Activated CD8-positive, alpha-beta T cell treated with anti-CD3 and anti-CD28 coated beads for 36 hours (primary cell): ENCODE data around the gene ZFHX3. TPM values are rescaled to one million over a fixed set of nuclear protein-coding genes. Genes with fewer than 3 reads are reported as not detected.

Source experiments
- ATAC-seq: fragments of 200-7000 bp; cut with Tn5 transposase; one replicate; pipeline ENCODE4 v1.10.0; 2021; ENCODE audit warnings: mild to moderate bottlenecking, moderate library complexity
- CTCF ChIA-PET: fragments of 350-600 bp; sonication (Branson Sonifier 250); formaldehyde crosslinking; loops from one replicate; lab custom pipeline; 2021; ENCODE audit warnings: antibody characterized with exemption; lab: Charles Lee
- POLR2A ChIA-PET: fragments of 350-600 bp; sonication (Branson Sonifier 250); formaldehyde crosslinking; loops from one replicate; lab custom pipeline; 2021; ENCODE audit warnings: antibody characterized with exemption; lab: Charles Lee
- DNase-seq: peaks from one replicate; pipeline ENCODE4 v3.0.0-alpha.2; 2020
- H3K27ac Mint-ChIP-seq: one replicate; pipeline ENCODE4 v1.8.0; 2021; ENCODE audit warnings: mild to moderate bottlenecking, mixed read lengths
- H3K27me3 Mint-ChIP-seq: one replicate; pipeline ENCODE4 v1.8.0; 2021; ENCODE audit warnings: mixed read lengths
- H3K36me3 Mint-ChIP-seq: one replicate; pipeline ENCODE4 v1.8.0; 2021; ENCODE audit warnings: low read depth, mixed read lengths
- H3K4me1 Mint-ChIP-seq: one replicate; pipeline ENCODE4 v1.8.0; 2021; ENCODE audit warnings: low read depth, mixed read lengths
- H3K4me3 Mint-ChIP-seq: one replicate; pipeline ENCODE4 v1.8.0; 2021; ENCODE audit warnings: mild to moderate bottlenecking, moderate library complexity, mixed read lengths
- H3K9me3 Mint-ChIP-seq: one replicate; pipeline ENCODE4 v1.8.0; 2021; ENCODE audit warnings: mixed read lengths
- CTCF ChIP-seq: fragments of 200-600 bp; IDR thresholded peaks from one replicate; pipeline ENCODE4 v1.8.0; 2022; ENCODE audit warnings: antibody characterized with exemption, mild to moderate bottlenecking
- intact Hi-C: fragments of 100-400 bp; cut with micrococcal nuclease; formaldehyde crosslinking; loops from one replicate; pipeline ENCODE4 v1.10.0; 2022
- total RNA-seq, 2 experiments: library from RNA; stranded (reverse); gene quantifications; one replicate each; pipeline ENCODE4 v1.2.3, GENCODE V29; 2021

Gene ZFHX3
- total RNA-seq, 2 experiments from 2014 or later: 0.16 to 0.25 TPM

DNA sequence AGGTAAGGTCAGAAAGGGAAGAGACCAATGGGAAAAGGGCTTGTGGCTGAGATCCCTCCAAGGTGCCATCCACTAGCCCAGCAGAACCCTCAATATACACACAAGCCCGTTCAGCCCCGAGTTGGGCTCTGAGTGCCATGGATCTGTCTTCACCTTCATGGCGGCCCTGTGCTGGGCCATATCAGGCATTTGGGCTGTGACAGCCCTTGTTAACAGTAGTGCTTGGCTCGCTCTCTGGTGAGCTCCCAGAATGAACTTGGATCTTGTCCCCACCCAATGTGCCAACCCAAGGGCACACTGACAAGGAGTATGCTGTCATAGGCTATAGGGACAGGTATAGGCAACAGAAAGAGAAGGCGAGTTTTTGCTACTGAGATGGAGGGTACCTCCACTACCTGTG is 182.7 kb downstream of the ZFHX3 start:
- TF ChIP-seq CTCF: no peak
- Mint-ChIP-seq H3K4me3 (no peak overlapping the region), H3K9me3 (no peaks in the 10 kb centered on the region), H3K27me3 (no peaks in the 10 kb centered on the region), H3K36me3 (no peaks in the 10 kb centered on the region), H3K4me1 (no peaks in the 10 kb centered on the region), H3K27ac (no peak overlapping the region)
- ChIA-PET CTCF (no interaction called here), POLR2A (interaction anchor here (0.6 kb wide), 1 partner anchor 59 kb away, joined by 3 read pairs; no protein-coding TSS in a partner anchor)
- no peak for ATAC-seq
- intact Hi-C loops: no loop called here
- no peak for DNase-seq

DNA sequence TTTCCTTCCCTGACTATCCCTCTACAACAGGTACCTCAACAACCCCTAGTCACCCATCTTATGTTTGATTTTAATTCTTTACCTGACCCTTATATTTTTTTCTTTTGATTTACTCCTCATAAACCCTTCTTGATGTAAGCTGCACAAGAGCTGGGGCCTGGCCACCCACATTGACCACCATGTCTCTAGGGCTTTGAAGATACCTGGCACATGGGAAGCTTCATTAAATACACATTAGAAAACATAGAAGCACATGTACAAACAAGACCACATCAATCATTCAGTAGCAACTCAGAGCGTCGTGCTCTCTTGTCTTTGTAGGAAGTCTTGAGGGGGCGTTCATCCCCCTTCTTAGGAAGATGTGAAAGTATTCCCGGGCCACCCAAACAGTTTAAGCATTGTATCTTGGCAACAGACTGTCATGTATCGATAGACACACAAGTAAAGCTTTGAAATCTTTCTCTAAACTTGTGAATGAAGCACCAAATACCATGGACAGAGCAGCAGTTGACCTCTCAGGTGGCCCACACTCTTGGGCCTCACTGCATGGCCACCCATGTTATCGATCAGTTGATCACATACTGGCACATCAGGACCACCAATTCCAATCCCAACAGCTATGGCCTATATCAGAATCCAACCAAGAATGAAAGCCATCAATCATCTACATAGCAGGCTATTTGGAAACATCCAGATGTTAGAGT is 183.6 kb downstream of the ZFHX3 start:
- intact Hi-C loops: no loop called here

GRCh38 chr16:72862090-72862489 is 185.8 kb downstream of the ZFHX3 start:
- H3K27me3 Mint-ChIP-seq: no peaks in the 10 kb centered on the region
- H3K4me3 Mint-ChIP-seq: no peak overlapping the region
- intact Hi-C loops: no loop called here
- CTCF ChIA-PET: interaction anchor here (1.6 kb wide), 1 partner anchor 30 kb away, joined by 3 read pairs; no protein-coding TSS in a partner anchor
- no peaks in the 10 kb centered on the region for H3K4me1 Mint-ChIP-seq
- H3K27ac Mint-ChIP-seq: no peak overlapping the region
- POLR2A ChIA-PET: no interaction called here
- no peak for ATAC-seq
- H3K36me3 Mint-ChIP-seq: no peaks in the 10 kb centered on the region
- no peak for DNase-seq
- no peak for TF ChIP-seq CTCF
- H3K9me3 Mint-ChIP-seq: no peaks in the 10 kb centered on the region

More for the DNA sequence above, 183.6 kb downstream of the ZFHX3 start:
- no peak overlapping the region for H3K27ac Mint-ChIP-seq
- no peaks in the 10 kb centered on the region for H3K9me3 Mint-ChIP-seq
- no peak for TF ChIP-seq CTCF
- no peak for ATAC-seq
- ChIA-PET POLR2A (no interaction called here), CTCF (no interaction called here)
- no peaks in the 10 kb centered on the region for H3K36me3 Mint-ChIP-seq
- DNase-seq: no peak
- H3K4me3 Mint-ChIP-seq: no peak overlapping the region
- no peaks in the 10 kb centered on the region for H3K4me1 Mint-ChIP-seq
- no peaks in the 10 kb centered on the region for H3K27me3 Mint-ChIP-seq

DNA sequence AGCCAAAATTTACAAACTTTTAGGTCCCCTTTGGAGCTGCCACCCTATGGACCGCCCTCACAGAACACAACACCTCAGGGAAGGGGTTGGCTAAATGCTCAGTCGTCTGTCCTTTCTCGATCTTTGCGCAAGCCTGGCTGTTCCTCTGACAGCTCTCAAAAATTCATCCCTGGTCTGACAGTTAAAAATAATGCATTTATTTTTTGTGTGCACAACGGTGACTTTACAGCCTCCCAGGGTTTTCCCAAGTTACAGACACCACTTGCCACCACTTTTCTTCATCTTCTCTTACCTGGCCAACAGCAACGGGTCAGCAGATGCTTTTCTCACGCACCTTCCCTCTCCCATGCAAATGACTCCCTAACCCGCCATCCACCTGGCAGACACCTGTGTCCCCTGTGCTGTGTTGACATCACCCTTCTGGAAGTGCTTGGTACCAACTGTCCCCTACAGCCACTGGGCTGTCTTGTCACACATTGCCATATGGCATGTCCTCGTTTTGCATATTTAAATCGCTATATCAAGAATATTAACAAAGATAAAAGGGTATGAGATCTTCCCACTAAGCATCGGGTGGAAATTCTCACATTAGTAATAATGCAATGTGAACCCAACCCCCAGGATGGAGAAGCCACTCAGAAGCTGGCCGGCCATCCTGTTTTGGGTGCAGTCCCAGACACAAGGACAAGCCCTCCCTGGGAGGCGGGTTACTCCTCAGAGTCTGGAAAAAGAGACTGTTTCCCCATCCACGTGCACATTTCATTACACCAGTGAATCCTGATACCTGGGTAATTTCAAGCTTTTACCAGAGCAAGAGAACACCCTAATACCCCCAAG is 187.0 kb downstream of the ZFHX3 start:
- no peaks in the 10 kb centered on the region for H3K4me1 Mint-ChIP-seq
- ChIA-PET POLR2A (no interaction called here), CTCF (interaction anchor here (2.4 kb wide), 1 partner anchor 29 kb away, joined by 12 read pairs; no protein-coding TSS in a partner anchor)
- ATAC-seq: no peak
- no peaks in the 10 kb centered on the region for H3K9me3 Mint-ChIP-seq
- no peak for DNase-seq
- intact Hi-C loops: no loop called here
- H3K27ac Mint-ChIP-seq: no peak overlapping the region
- no peaks in the 10 kb centered on the region for H3K36me3 Mint-ChIP-seq
- H3K4me3 Mint-ChIP-seq: no peak overlapping the region
- no peaks in the 10 kb centered on the region for H3K27me3 Mint-ChIP-seq
- no peak for TF ChIP-seq CTCF

DNA sequence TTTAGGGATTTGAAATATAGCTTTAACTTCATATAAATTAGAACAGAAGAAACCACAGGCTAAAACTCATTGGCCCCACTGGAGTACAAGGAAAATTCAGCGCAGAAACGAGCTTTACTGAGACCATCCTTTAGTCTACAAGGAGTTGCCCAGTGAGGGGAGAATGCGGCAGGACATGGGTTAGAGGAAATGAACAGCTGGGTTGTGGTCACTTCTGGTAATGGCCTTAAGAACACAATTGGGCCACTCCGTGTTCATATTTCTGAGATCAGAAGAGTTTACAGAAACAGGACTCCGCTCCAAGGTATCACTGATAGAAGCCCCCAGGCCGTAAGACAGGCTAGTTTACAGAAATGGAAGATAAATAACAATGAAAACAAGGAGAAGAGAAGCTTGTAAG is 188.3 kb downstream of the ZFHX3 start:
- ATAC-seq (no peak), DNase-seq (no peak)
- Mint-ChIP-seq H3K9me3 (no peaks in the 10 kb centered on the region), H3K27ac (no peak overlapping the region), H3K36me3 (no peaks in the 10 kb centered on the region), H3K27me3 (no peaks in the 10 kb centered on the region), H3K4me3 (no peak overlapping the region), H3K4me1 (no peaks in the 10 kb centered on the region)
- intact Hi-C loops: no loop called here
- CTCF ChIA-PET: interaction anchor here (1.2 to 2.4 kb wide), 2 partner anchors 27 to 459 kb away, joined by 3 to 12 read pairs; no protein-coding TSS in a partner anchor
- POLR2A ChIA-PET: no interaction called here
- no peak for TF ChIP-seq CTCF
